ENCODE results near the gene GIGYF2. TPM values are rescaled to one million over a fixed set of nuclear protein-coding genes. Genes with fewer than 3 reads are reported as not detected.

The GIGYF2 gene
- total RNA-seq, 1 donor from 2014 or later, result 63.4 TPM

DNA sequence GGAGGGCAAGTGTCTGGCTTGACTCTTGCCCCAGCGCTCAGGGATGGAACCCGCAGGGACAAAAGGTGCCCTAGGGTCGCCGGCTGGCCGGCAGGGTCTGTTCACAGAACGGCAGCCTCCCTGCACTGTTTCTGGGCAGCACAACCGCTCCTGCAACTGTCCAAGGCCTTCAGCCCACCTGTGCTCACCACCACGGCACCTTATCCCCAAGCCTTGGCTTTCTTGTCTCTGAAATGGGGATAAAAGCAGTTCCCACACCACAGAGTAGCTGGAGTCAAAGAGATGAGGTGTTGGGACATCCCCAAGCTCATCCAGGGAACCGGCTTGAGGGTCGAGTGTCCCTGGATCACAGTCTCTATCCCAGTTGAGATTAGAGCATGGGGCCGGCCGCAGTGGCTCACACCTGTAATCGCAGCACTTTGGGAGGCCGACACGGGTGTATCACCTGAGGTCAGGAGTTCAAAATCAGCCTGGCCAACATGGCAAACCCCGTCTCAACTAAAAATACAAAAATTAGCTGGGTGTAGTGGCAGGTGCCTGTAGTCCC, 177.6 kb downstream of the GIGYF2 start:
- Mint-ChIP-seq H3K36me3 (ENCODE audit: unreplicated experiment) (no peaks in the 10 kb centered on the region), H3K9me3 (ENCODE audit: unreplicated experiment) (no peaks in the 10 kb centered on the region), H3K4me3 (ENCODE audit: unreplicated experiment) (peak overlapping the region; percentile 60), H3K4me1 (ENCODE audit: unreplicated experiment) (peaks cover 4% of the 10 kb centered on the region), H3K27ac (ENCODE audit: unreplicated experiment) (no peak overlapping the region), H3K27me3 (ENCODE audit: unreplicated experiment) (peaks cover 7% of the 10 kb centered on the region)
- no peak for TF ChIP-seq CTCF (IDR thresholded peaks at IDR 0.05)
- DNase-seq (ENCODE audit: extremely low spot score, unreplicated experiment), result no peak

DNA sequence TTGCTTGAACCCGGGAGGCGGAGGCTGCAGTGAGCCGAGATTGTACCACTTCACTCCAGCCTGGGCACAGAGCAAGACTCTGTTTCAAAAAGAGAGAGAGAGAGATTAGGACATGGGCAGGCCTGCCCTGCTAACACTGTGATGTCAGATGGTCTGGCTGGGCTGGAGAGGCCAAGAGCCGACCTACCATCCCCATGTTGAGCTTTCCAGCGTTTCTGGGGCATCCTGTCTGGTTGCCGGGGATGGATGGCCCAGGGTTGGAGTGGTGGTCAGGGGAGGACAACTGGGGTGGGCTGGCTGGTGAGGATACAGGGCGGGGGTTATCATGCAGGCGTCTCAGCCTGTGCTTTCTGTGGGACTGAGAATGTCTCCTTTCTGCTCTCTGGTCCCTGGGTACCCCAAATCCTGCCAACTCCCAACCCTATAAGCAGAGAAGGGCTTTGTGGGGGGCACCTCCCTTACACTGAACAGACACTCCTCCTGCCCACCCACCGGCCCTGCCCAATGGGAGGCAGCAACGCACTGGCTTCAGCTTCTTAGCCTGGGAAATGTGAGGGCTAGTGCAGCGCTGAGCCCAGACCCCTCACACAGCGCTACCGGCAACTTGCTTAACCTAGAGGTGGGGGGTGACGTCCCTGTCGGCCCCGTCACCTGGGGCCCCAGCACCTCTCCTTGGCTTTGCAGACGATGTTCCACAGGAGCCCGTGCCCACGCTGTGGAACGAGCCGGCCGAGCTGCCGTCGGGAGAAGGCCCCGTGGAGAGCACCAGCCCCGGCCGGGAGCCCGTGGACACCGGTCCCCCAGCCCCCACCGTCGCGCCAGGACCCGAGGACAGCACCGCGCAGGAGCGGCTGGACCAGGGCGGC, 178.4 kb downstream of the GIGYF2 start:
- Mint-ChIP-seq H3K4me1 (ENCODE audit: unreplicated experiment) (peaks cover 4% of the 10 kb centered on the region), H3K4me3 (ENCODE audit: unreplicated experiment) (peak overlapping the region; percentile 60), H3K27ac (ENCODE audit: unreplicated experiment) (no peak overlapping the region), H3K27me3 (ENCODE audit: unreplicated experiment) (peaks cover 7% of the 10 kb centered on the region), H3K9me3 (ENCODE audit: unreplicated experiment) (no peaks in the 10 kb centered on the region), H3K36me3 (ENCODE audit: unreplicated experiment) (no peaks in the 10 kb centered on the region)
- TF ChIP-seq CTCF (IDR thresholded peaks at IDR 0.05), result no peak
- DNase-seq (ENCODE audit: extremely low spot score, unreplicated experiment), result no peak

- Mint-ChIP-seq H3K27me3 (ENCODE audit: unreplicated experiment) (peaks cover 7% of the 10 kb centered on the region), H3K4me1 (ENCODE audit: unreplicated experiment) (peaks cover 4% of the 10 kb centered on the region), H3K36me3 (ENCODE audit: unreplicated experiment) (no peaks in the 10 kb centered on the region), H3K27ac (ENCODE audit: unreplicated experiment) (no peak overlapping the region), H3K4me3 (ENCODE audit: unreplicated experiment) (no peak overlapping the region), H3K9me3 (ENCODE audit: unreplicated experiment) (no peaks in the 10 kb centered on the region)
- DNase-seq (ENCODE audit: extremely low spot score, unreplicated experiment), result no peak
- TF ChIP-seq CTCF (IDR thresholded peaks at IDR 0.05), result peak; percentile 27
Measured at GRCh38 chr2:232876161-232876977, 179.2 kb downstream of the GIGYF2 start.

- peak overlapping the region; percentile 38 for H3K4me3 Mint-ChIP-seq (ENCODE audit: unreplicated experiment)
Measured at GRCh38 chr2:232876978-232877441, 179.9 kb downstream of the GIGYF2 start.

More at GRCh38 chr2:232876978-232877441, 179.9 kb downstream of the GIGYF2 start:
- DNase-seq (ENCODE audit: extremely low spot score, unreplicated experiment), result no peak
- Mint-ChIP-seq H3K27me3 (ENCODE audit: unreplicated experiment) (peaks cover 7% of the 10 kb centered on the region), H3K4me1 (ENCODE audit: unreplicated experiment) (peaks cover 4% of the 10 kb centered on the region), H3K27ac (ENCODE audit: unreplicated experiment) (no peak overlapping the region), H3K36me3 (ENCODE audit: unreplicated experiment) (no peaks in the 10 kb centered on the region), H3K9me3 (ENCODE audit: unreplicated experiment) (no peaks in the 10 kb centered on the region)
- TF ChIP-seq CTCF (IDR thresholded peaks at IDR 0.05), result no peak
